MCF 10A (cell line): ENCODE results near the gene ITGA2B. TPM values are rescaled to one million over a fixed set of nuclear protein-coding genes. Genes with fewer than 3 reads are reported as not detected.

Source experiments
- BruUV-seq: library from RNA; stranded (reverse); fragments of 400-500 nt; replicated peaks from 2 replicates; lab custom pipeline; 2021; lab: Mats Ljungman, UMichigan
- CTCF ChIA-PET: fragments of 300-600 bp; sonication (Branson Sonifier 250); formaldehyde crosslinking; extraction: SDS; loops from one replicate; lab custom pipeline; 2021; ENCODE audit warnings: antibody characterized with exemption, inconsistent platforms; lab: Yijun Ruan, JAX
- POLR2A ChIA-PET: fragments of 300-600, 350-650 bp; sonication (Branson Sonifier 250); formaldehyde crosslinking; extraction: SDS; loops from one replicate; lab custom pipeline; 2020; ENCODE audit warnings: antibody characterized with exemption, inconsistent platforms; lab: Yijun Ruan, JAX
- DNase-seq: peaks from one replicate; pipeline ENCODE4 v3.0.0-alpha.2; 2018; ENCODE audit not compliant: unreplicated experiment
- H3K27ac Mint-ChIP-seq: one replicate; pipeline ENCODE4 v1.8.0; 2022; ENCODE audit warnings: mild to moderate bottlenecking, low read depth, mixed read lengths; ENCODE audit not compliant: unreplicated experiment
- H3K27me3 Mint-ChIP-seq: one replicate; pipeline ENCODE4 v1.8.0; 2022; ENCODE audit warnings: mixed read lengths; ENCODE audit not compliant: insufficient read depth, unreplicated experiment
- H3K36me3 Mint-ChIP-seq: one replicate; pipeline ENCODE4 v1.8.0; 2022; ENCODE audit warnings: mild to moderate bottlenecking, moderate library complexity, mixed read lengths; ENCODE audit not compliant: insufficient read depth, unreplicated experiment
- H3K4me1 Mint-ChIP-seq: one replicate; pipeline ENCODE4 v1.8.0; 2022; ENCODE audit warnings: mixed read lengths; ENCODE audit not compliant: insufficient read depth, unreplicated experiment
- H3K4me3 Mint-ChIP-seq: one replicate; pipeline ENCODE4 v1.8.0; 2022; ENCODE audit warnings: mild to moderate bottlenecking, moderate library complexity, mixed read lengths; ENCODE audit not compliant: unreplicated experiment
- H3K9me3 Mint-ChIP-seq: one replicate; pipeline ENCODE4 v1.8.0; 2022; ENCODE audit warnings: mixed read lengths; ENCODE audit not compliant: unreplicated experiment
- intact Hi-C: fragments of 100-400 bp; cut with micrococcal nuclease; formaldehyde crosslinking; loops from 2 replicates; pipeline ENCODE4 v1.14.1; 2022
- total RNA-seq: library from RNA; stranded (reverse); gene quantifications from 2 replicates; pipeline ENCODE4 v1.2.3, GENCODE V29; 2022
- TF ChIP-seq, protein P1 (sequence below): fragments of 200-600 bp; IDR thresholded peaks from one replicate; pipeline ENCODE4 v1.8.0; 2022; ENCODE audit warnings: antibody characterized with exemption, mild to moderate bottlenecking; ENCODE audit not compliant: unreplicated experiment

ITGA2B gene
- total RNA-seq, 1 experiment from 2014 or later, result 0.12 TPM

DNA sequence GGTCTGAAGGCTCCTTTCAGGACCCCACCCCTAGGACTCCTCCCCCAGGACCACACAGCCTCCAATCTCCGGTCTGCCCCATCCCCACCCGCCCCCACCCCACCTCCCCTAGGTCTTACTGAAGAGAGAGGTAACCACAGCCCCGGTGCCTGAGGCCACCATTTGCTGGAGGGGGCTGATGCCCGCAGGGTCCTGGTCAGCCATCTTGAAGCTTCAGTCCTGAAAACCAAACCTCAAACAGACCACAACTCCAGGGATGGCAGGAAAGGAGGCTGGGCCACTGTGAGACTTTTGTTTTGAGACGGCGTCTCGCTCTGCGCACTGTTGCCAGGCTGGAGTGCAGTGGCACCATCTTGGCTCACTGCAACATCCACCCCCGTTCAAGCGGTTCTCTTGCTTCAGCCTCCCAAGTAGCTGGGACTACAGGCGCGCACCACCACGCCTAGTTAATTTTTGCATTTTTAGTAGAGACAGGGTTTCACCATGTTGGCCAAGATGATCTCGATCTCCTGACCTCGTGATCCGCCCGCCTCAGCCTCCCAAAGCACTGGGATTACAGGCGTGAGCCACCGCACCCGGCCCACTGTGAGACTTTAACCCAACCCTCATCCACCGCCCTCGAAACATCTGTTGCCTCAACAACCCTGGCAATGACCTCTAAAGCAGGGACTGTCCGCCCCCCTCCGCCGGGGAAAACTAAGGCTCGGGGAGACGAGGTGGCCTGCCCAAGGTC is 65.9 kb downstream of the ITGA2B start:
- intact Hi-C loops, result loop anchor here (2.0 kb wide), 1 partner anchor 103 kb away; no protein-coding TSS in a partner anchor
- peak overlapping the region; percentile 93 for H3K27ac Mint-ChIP-seq
- TF ChIP-seq, protein P1, sequence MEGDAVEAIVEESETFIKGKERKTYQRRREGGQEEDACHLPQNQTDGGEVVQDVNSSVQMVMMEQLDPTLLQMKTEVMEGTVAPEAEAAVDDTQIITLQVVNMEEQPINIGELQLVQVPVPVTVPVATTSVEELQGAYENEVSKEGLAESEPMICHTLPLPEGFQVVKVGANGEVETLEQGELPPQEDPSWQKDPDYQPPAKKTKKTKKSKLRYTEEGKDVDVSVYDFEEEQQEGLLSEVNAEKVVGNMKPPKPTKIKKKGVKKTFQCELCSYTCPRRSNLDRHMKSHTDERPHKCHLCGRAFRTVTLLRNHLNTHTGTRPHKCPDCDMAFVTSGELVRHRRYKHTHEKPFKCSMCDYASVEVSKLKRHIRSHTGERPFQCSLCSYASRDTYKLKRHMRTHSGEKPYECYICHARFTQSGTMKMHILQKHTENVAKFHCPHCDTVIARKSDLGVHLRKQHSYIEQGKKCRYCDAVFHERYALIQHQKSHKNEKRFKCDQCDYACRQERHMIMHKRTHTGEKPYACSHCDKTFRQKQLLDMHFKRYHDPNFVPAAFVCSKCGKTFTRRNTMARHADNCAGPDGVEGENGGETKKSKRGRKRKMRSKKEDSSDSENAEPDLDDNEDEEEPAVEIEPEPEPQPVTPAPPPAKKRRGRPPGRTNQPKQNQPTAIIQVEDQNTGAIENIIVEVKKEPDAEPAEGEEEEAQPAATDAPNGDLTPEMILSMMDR, result no peak
- H3K4me3 Mint-ChIP-seq, result peak overlapping the region; percentile 82
- DNase-seq, result no peak
- BruUV-seq, result TSS peak; percentile 29
- CTCF ChIA-PET, result interaction anchor here (1.1 to 1.8 kb wide), 2 partner anchors 22 to 104 kb away, joined by 3 to 4 read pairs; partner anchors contain the start of gene GRN
- no peaks in the 10 kb centered on the region for H3K4me1 Mint-ChIP-seq
- POLR2A ChIA-PET, result interaction anchor here (0.6 to 5.2 kb wide), 6 partner anchors 8 to 137 kb away, joined by 3 to 61 read pairs (median 5); partner anchors contain the start of genes GRN, TMUB2 and UBTF
- no peaks in the 10 kb centered on the region for H3K9me3 Mint-ChIP-seq
- H3K27me3 Mint-ChIP-seq, result no peaks in the 10 kb centered on the region
- peaks cover 12% of the 10 kb centered on the region for H3K36me3 Mint-ChIP-seq

DNA sequence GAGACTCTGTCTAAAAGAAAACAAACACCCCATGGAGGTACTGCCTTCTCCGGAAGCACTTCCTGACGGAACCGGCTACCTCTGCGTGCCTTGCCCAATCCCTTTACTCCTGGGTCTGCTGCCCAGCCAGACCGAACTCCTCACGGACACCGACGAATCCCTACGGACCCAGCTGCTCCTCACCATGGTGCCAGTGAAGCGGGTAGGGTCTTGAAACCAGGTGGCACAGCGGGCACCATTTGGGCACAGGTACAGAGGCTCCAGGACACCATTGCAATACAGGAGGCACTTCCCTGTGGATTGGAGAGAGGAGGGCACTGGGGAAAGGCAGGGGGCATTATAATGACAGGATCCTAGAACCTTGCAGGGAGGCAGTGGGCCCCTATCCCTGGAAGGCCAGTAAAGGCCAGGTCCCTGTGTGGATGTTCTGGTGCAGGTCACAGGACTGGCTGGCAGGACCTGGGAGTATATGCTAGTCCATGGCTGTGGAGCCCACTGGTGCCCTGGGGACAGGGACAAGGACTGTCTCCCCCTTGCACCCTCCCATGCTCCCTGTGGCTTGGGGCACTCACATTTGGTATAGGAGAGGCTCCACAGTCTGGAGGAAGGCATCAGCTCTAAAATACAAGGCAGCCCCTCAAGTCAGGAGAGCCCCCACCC is 67.1 kb downstream of the ITGA2B start:
- no peaks in the 10 kb centered on the region for H3K9me3 Mint-ChIP-seq
- no peak for DNase-seq
- intact Hi-C loops, result no loop called here
- ChIA-PET CTCF (no interaction called here), POLR2A (interaction anchor here (0.8 to 5.2 kb wide), 2 partner anchors 11 to 102 kb away, joined by 3 to 61 read pairs; partner anchors contain the start of gene UBTF)
- H3K27me3 Mint-ChIP-seq, result no peaks in the 10 kb centered on the region
- BruUV-seq, result no TSS peak
- TF ChIP-seq, protein P1, result no peak
- H3K27ac Mint-ChIP-seq, result no peak overlapping the region
- peak overlapping the region; percentile 82 for H3K4me3 Mint-ChIP-seq
- peaks cover 12% of the 10 kb centered on the region for H3K36me3 Mint-ChIP-seq
- no peaks in the 10 kb centered on the region for H3K4me1 Mint-ChIP-seq

Other genes starting within 250 kb of the ITGA2B start
- gene HROB, start 247.7 kb downstream of the ITGA2B start, total RNA-seq, result 5.4 and 6.7 TPM in 2 replicates
- gene ASB16, start 218.9 kb downstream of the ITGA2B start, total RNA-seq, result not detected in 2 replicates
- gene TMUB2, start 202.7 kb downstream of the ITGA2B start, total RNA-seq, result 26.5 and 37.7 TPM in 2 replicates
- gene ATXN7L3, start 189.8 kb downstream of the ITGA2B start, total RNA-seq, result 65.7 and 74.8 TPM in 2 replicates
- gene UBTF, start 170.0 kb downstream of the ITGA2B start, total RNA-seq, result 71.4 and 79.7 TPM in 2 replicates
- not detected in 2 replicates for gene SLC4A1, start 121.5 kb downstream of the ITGA2B start, total RNA-seq
- gene RUNDC3A, start 81.0 kb downstream of the ITGA2B start, total RNA-seq, result 0.28 and 1.0 TPM in 2 replicates
- gene SLC25A39, start 64.8 kb downstream of the ITGA2B start, total RNA-seq, result 157 and 169 TPM in 2 replicates
- gene GRN, start 44.3 kb downstream of the ITGA2B start, total RNA-seq, result 143 and 144 TPM in 2 replicates
- 0.30 TPM in 1 of 2 replicates, not detected in the other for gene FAM171A2, start 25.8 kb downstream of the ITGA2B start, total RNA-seq
- gene GPATCH8, start 113.8 kb upstream of the ITGA2B start, total RNA-seq, result 40.8 and 43.6 TPM in 2 replicates
- 6.8 and 10.1 TPM in 2 replicates for gene FZD2, start 167.8 kb upstream of the ITGA2B start, total RNA-seq